ENCODE data around the gene MEGF11.

The MEGF11 gene

GRCh38 chr15:65929573-65929972 is 324.0 kb downstream of the MEGF11 start:
- DNase-seq = no peak

- DNase-seq = no peak
Observed at GRCh38 chr15:65927545-65927944, 326.0 kb downstream of the MEGF11 start.

GRCh38 chr15:65926899-65927298 is 326.7 kb downstream of the MEGF11 start:
- no peak for DNase-seq

GRCh38 chr15:65926459-65926858 is 327.1 kb downstream of the MEGF11 start:
- no peak for DNase-seq

- DNase-seq = no peak
Observed at GRCh38 chr15:65925338-65925737, 328.2 kb downstream of the MEGF11 start.

GRCh38 chr15:65924004-65924403 is 329.5 kb downstream of the MEGF11 start:
- no peak for DNase-seq

- no peak for DNase-seq
Observed at GRCh38 chr15:65923264-65923663, 330.3 kb downstream of the MEGF11 start.

- DNase-seq = no peak
Observed at GRCh38 chr15:65922621-65923020, 330.9 kb downstream of the MEGF11 start.

GRCh38 chr15:65921780-65922179 is 331.8 kb downstream of the MEGF11 start:
- DNase-seq = no peak

- no peak for DNase-seq
Observed at GRCh38 chr15:65920825-65921309, 332.7 kb downstream of the MEGF11 start.

- DNase-seq = no peak
Observed at GRCh38 chr15:65920121-65920520, 333.4 kb downstream of the MEGF11 start.

GRCh38 chr15:65919353-65919752 is 334.2 kb downstream of the MEGF11 start:
- no peak for DNase-seq

GRCh38 chr15:65918945-65919344 is 334.6 kb downstream of the MEGF11 start:
- no peak for DNase-seq

GRCh38 chr15:65918357-65918920 is 335.1 kb downstream of the MEGF11 start:
- no peak for DNase-seq

- DNase-seq = no peak
Observed at GRCh38 chr15:65917936-65918335, 335.6 kb downstream of the MEGF11 start.

GRCh38 chr15:65917407-65917756 is 336.2 kb downstream of the MEGF11 start:
- DNase-seq = no peak

- DNase-seq = no peak
Observed at GRCh38 chr15:65916664-65917406, 336.7 kb downstream of the MEGF11 start.

GRCh38 chr15:65916041-65916663 is 337.4 kb downstream of the MEGF11 start:
- no peak for DNase-seq

GRCh38 chr15:65914981-65915925 is 338.3 kb downstream of the MEGF11 start:
- no peak for DNase-seq

GRCh38 chr15:65914386-65914785 is 339.2 kb downstream of the MEGF11 start:
- no peak for DNase-seq

- no peak for DNase-seq
Observed at GRCh38 chr15:65913631-65914199, 339.8 kb downstream of the MEGF11 start.

GRCh38 chr15:65912235-65912634 is 341.3 kb downstream of the MEGF11 start:
- DNase-seq = no peak

GRCh38 chr15:65910341-65910740 is 343.2 kb downstream of the MEGF11 start:
- no peak for DNase-seq
